GM19395 (cell line): ENCODE data around the gene NALF2.

Experiments used
- ATAC-seq: cut with Tn5 transposase; IDR thresholded peaks from one replicate; pipeline ENCODE4 v1.9.1; 2021; ENCODE audit warnings: mild to moderate bottlenecking, moderate library complexity; ENCODE audit not compliant: unreplicated experiment

The NALF2 gene

GRCh38 chrX:69503782-69504625 is at the start of gene NALF2:
Gene NALF2, plus strand, starts transcription at chrX:69504326. Its CDS starts 957 bp downstream, at chrX:69505283.
- peak; percentile 62 for ATAC-seq

GRCh38 chrX:69457756-69458155 is 46.4 kb upstream of the NALF2 start:
- ATAC-seq: no peak

- no peak for ATAC-seq
Observed at GRCh38 chrX:69466546-69466945, 37.6 kb upstream of the NALF2 start.

GRCh38 chrX:69469975-69470374 is 34.2 kb upstream of the NALF2 start:
- no peak for ATAC-seq

GRCh38 chrX:69489625-69490024 is 14.5 kb upstream of the NALF2 start:
- ATAC-seq: no peak

GRCh38 chrX:69493193-69493592 is 10.9 kb upstream of the NALF2 start:
- ATAC-seq: peak; percentile 53

GRCh38 chrX:69493766-69494165 is 10.4 kb upstream of the NALF2 start:
- ATAC-seq: no peak

- no peak for ATAC-seq
Observed at GRCh38 chrX:69496183-69496582, 7.9 kb upstream of the NALF2 start.

- ATAC-seq: no peak
Observed at GRCh38 chrX:69501429-69501828, 2.7 kb upstream of the NALF2 start.

GRCh38 chrX:69503228-69503781 is 821 bp upstream of the NALF2 start:
- ATAC-seq: no peak

GRCh38 chrX:69504626-69505612 is 793 bp downstream of the NALF2 start:
- ATAC-seq: no peak

- ATAC-seq: no peak
Observed at GRCh38 chrX:69505772-69506616, 1.9 kb downstream of the NALF2 start.

GRCh38 chrX:69506617-69507499 is 2.7 kb downstream of the NALF2 start:
- ATAC-seq: no peak

- no peak for ATAC-seq
Observed at GRCh38 chrX:69507500-69507789, 3.3 kb downstream of the NALF2 start.

GRCh38 chrX:69508610-69509009 is 4.5 kb downstream of the NALF2 start:
- no peak for ATAC-seq

- ATAC-seq: no peak
Observed at GRCh38 chrX:69510137-69510715, 6.1 kb downstream of the NALF2 start.

- ATAC-seq: no peak
Observed at GRCh38 chrX:69510914-69511513, 6.9 kb downstream of the NALF2 start.

GRCh38 chrX:69522052-69522451 is 17.9 kb downstream of the NALF2 start:
- ATAC-seq: no peak

- no peak for ATAC-seq
Observed at GRCh38 chrX:69523314-69523713, 19.2 kb downstream of the NALF2 start.
